K562 (cell line): Measurements from ENCODE around the gene CCDC195. TPM values are rescaled to one million over a fixed set of nuclear protein-coding genes. Genes with fewer than 3 reads are reported as not detected.

Experiments
- ATAC-seq: fragments of 200-7000 bp; cut with Tn5 transposase; 3 replicates; pipeline ENCODE4 v1.9.1; 2020; ENCODE audit warnings: moderate library complexity
- BruUV-seq: library from RNA; stranded (reverse); fragments of 400-500 nt; replicated peaks from 2 replicates; lab custom pipeline; 2021; lab: Mats Ljungman, UMichigan
- CTCF ChIA-PET: fragments of 300-600 bp; formaldehyde crosslinking; extraction: SDS; loops from one replicate; lab custom pipeline; 2021; ENCODE audit warnings: low intra/inter-chr PET ratio; lab: Yijun Ruan, JAX
- POLR2A ChIA-PET: fragments of 300-600, 350-650 bp; sonication (Branson Sonifier 250); formaldehyde crosslinking; extraction: SDS; loops from one replicate; lab custom pipeline; 2021; ENCODE audit warnings: antibody characterized with exemption, inconsistent platforms; lab: Yijun Ruan, JAX
- DNase-seq, 4 experiments: peaks; one replicate each; pipeline versions ENCODE4 v3.0.0 to v3.0.0-alpha.2; 2011 to 2018; ENCODE audit warnings: low spot score in 3 of 4, mixed read lengths in 3 of 4; ENCODE audit errors: extremely low read depth in 1 of 4
- FAIRE-seq: peaks from 2 replicates; lab custom pipeline; 2011; peaks lifted over from hg19 to GRCh38; lab: Jason Lieb, UNC
- H2AFZ ChIP-seq: 2 replicates; pipeline ENCODE4 v1.6.0; 2011; ENCODE audit warnings: low read depth, low read length, control low read depth, inconsistent platforms
- H3K27ac ChIP-seq: fragments of 200-600 bp; 3 replicates; pipeline ENCODE4 v1.8.0; 2011; ENCODE audit warnings: low read depth, mild to moderate bottlenecking, control low read depth, inconsistent platforms, low read length, moderate library complexity, mixed read lengths; ENCODE audit errors: extremely low read depth
- H3K27me3 ChIP-seq, 2 experiments: fragments of 300-600 bp in 1 of 2; 2 replicates in 1 of 2; 3 replicates in 1 of 2; pipeline versions ENCODE4 v1.6.0 to v1.8.0; 2011; ENCODE audit warnings: inconsistent platforms in 2 of 2, low read length in 2 of 2, mild to moderate bottlenecking in 1 of 2, mixed read lengths in 1 of 2, moderate library complexity in 1 of 2; ENCODE audit not compliant: control insufficient read depth in 2 of 2, insufficient read depth in 2 of 2
- H3K36me3 ChIP-seq: fragments of 300-600 bp; 3 replicates; pipeline ENCODE4 v1.8.0; 2011; ENCODE audit warnings: mild to moderate bottlenecking, low read length, inconsistent platforms; ENCODE audit not compliant: control insufficient read depth, insufficient read depth
- H3K4me1 ChIP-seq, 2 experiments: fragments of 200-600 bp in 1 of 2; replicated peaks in 1 of 2; 2 replicates in 1 of 2; 3 replicates in 1 of 2; pipeline versions ENCODE4 v1.5.1 to v1.8.0; 2011; ENCODE audit warnings: inconsistent platforms in 2 of 2, low read length in 2 of 2, mild to moderate bottlenecking in 1 of 2, mixed read lengths in 1 of 2, moderate library complexity in 1 of 2; ENCODE audit not compliant: control insufficient read depth in 2 of 2, insufficient read depth in 2 of 2
- H3K4me2 ChIP-seq: 2 replicates; pipeline ENCODE4 v1.6.1; 2011; ENCODE audit warnings: low read length, control low read depth, inconsistent platforms, mixed read lengths; ENCODE audit not compliant: insufficient read depth
- H3K4me3 ChIP-seq: fragments of 200-600 bp; sonication (generic), shearing (Covaris generic); 2 replicates; pipeline ENCODE4 v1.5.1; 2016; ENCODE audit warnings: control low read depth, inconsistent platforms
- H3K79me2 ChIP-seq: fragments of 200-600 bp; 3 replicates; pipeline ENCODE4 v1.8.0; 2011; ENCODE audit warnings: low read length, inconsistent platforms; ENCODE audit not compliant: control insufficient read depth, insufficient read depth
- H3K9ac ChIP-seq, 2 experiments: 2 replicates each; pipeline versions ENCODE4 v1.6.0 to v1.6.1; 2011; ENCODE audit warnings: low read depth in 2 of 2, low read length in 2 of 2, control low read depth in 1 of 2, inconsistent platforms in 1 of 2, mild to moderate bottlenecking in 1 of 2, mixed read lengths in 1 of 2; ENCODE audit not compliant: insufficient read depth in 1 of 2
- H3K9me1 ChIP-seq: one replicate; pipeline ENCODE4 v1.6.0; 2011; ENCODE audit warnings: inconsistent platforms, mild to moderate bottlenecking, low read length, moderate library complexity; ENCODE audit not compliant: control insufficient read depth, insufficient read depth
- H3K9me3 ChIP-seq: replicated peaks from 2 replicates; pipeline ENCODE4 v1.5.1; 2011; ENCODE audit warnings: low read depth, low read length, inconsistent platforms; ENCODE audit not compliant: control insufficient read depth, insufficient read depth
- H4K20me1 ChIP-seq: replicated peaks from 2 replicates; pipeline ENCODE4 v1.6.1; 2011; ENCODE audit warnings: low read length, inconsistent platforms, mixed read lengths; ENCODE audit not compliant: control insufficient read depth, insufficient read depth
- ATF3 ChIP-seq, 2 experiments: fragments of 450-650 bp in 1 of 2; sonication (generic) in 1 of 2; formaldehyde crosslinking in 1 of 2; IDR thresholded peaks in 1 of 2; conservative IDR thresholded peaks in 1 of 2; 2 replicates each; pipeline versions ENCODE4 v1.6.1 to v1.8.1; 2016 to 2023; ENCODE audit warnings: mild to moderate bottlenecking in 2 of 2, moderate library complexity in 2 of 2, inconsistent platforms in 1 of 2, missing genetic modification reagents in 1 of 2
- BCLAF1 ChIP-seq, 2 experiments: fragments of 450-650 bp in 1 of 2; IDR thresholded peaks; 2 replicates each; pipeline ENCODE4 v1.6.1; 2011 to 2017; ENCODE audit warnings: low read depth in 2 of 2, antibody characterized with exemption in 1 of 2, borderline replicate concordance in 1 of 2, low read length in 1 of 2, mild to moderate bottlenecking in 1 of 2, mixed read lengths in 1 of 2; ENCODE audit not compliant: control insufficient read depth in 1 of 2
- BRD9 ChIP-seq: fragments of 450-650 bp; IDR thresholded peaks from 2 replicates; pipeline ENCODE4 v1.6.1; 2018; ENCODE audit warnings: low read depth; ENCODE audit not compliant: partially characterized antibody
- CBX5 ChIP-seq: IDR thresholded peaks from 2 replicates; pipeline ENCODE4 v1.6.1; 2014; ENCODE audit warnings: low read depth, borderline replicate concordance
- EZH2 ChIP-seq: IDR thresholded peaks from 2 replicates; pipeline ENCODE4 v1.6.1; 2012; ENCODE audit warnings: low read depth, mild to moderate bottlenecking, inconsistent platforms, low read length, borderline replicate concordance
- HNRNPLL ChIP-seq: fragments of 200-400 bp; formaldehyde crosslinking; IDR thresholded peaks from 2 replicates; pipeline ENCODE4 v1.6.1; 2017; ENCODE audit warnings: low read length, low read depth, mild to moderate bottlenecking; ENCODE audit not compliant: poor library complexity, severe bottlenecking
- MECOM ChIP-seq: fragments of 250-450 bp; sonication (Bioruptor Pico); IDR thresholded peaks from 2 replicates; pipeline ENCODE4 v1.8.0; 2022; ENCODE audit warnings: inconsistent platforms
- MEIS2 ChIP-seq: fragments of 450-650 bp; IDR thresholded peaks from 2 replicates; pipeline ENCODE4 v1.6.1; 2014; ENCODE audit warnings: mild to moderate bottlenecking; ENCODE audit not compliant: partially characterized antibody
- NFXL1 ChIP-seq: fragments of 450-650 bp; formaldehyde crosslinking; IDR thresholded peaks from 2 replicates; pipeline ENCODE4 v1.4.0; 2021; ENCODE audit warnings: mild to moderate bottlenecking
- NR2C1 ChIP-seq, 2 experiments: fragments of 450-650 bp; IDR thresholded peaks; 2 replicates each; pipeline ENCODE4 v1.6.1; 2017; ENCODE audit warnings: mild to moderate bottlenecking in 2 of 2, antibody characterized with exemption in 1 of 2, inconsistent platforms in 1 of 2, missing compliant biosample characterization in 1 of 2, missing genetic modification characterization in 1 of 2
- NUFIP1 ChIP-seq: fragments of 450-650 bp; IDR thresholded peaks from 2 replicates; pipeline ENCODE4 v1.6.1; 2018; ENCODE audit not compliant: partially characterized antibody
- TAF15 ChIP-seq: fragments of 200-400 bp; formaldehyde crosslinking; IDR thresholded peaks from 2 replicates; pipeline ENCODE4 v1.6.1; 2017; ENCODE audit warnings: mild to moderate bottlenecking, low read depth, low read length, moderate library complexity
- ZBTB7A ChIP-seq: IDR thresholded peaks from 2 replicates; pipeline ENCODE4 v1.6.1; 2011; ENCODE audit warnings: low read depth, mild to moderate bottlenecking, low read length, moderate library complexity, borderline replicate concordance; ENCODE audit not compliant: control insufficient read depth
- WGBS: fragments of 100-300 bp; shearing (Covaris generic); methylation state at CpG from one replicate; pipeline ENCODE4 v1.1.6; 2016; ENCODE audit warnings: low coverage, mixed read lengths; ENCODE audit not compliant: insufficient coverage; ENCODE audit errors: missing lambda C conversion rate; 5-methylcytosine and 5-hydroxymethylcytosine counted together
- in situ Hi-C: fragments of 300-500 bp; cut with MboI; formaldehyde crosslinking; loops from 4 replicates; pipeline ENCODE4 v1.15.0; 2018; ENCODE audit warnings: inconsistent platforms, mixed read lengths
- intact Hi-C: fragments of 100-400 bp; cut with micrococcal nuclease; formaldehyde crosslinking; loops from 2 replicates; pipeline ENCODE4 v1.14.2; 2022
- polyA plus RNA-seq, 8 experiments: library from polyadenylated mRNA; depleted of rRNA in 4 of 8; stranded (reverse) in 5 of 8; unstranded in 3 of 8; fragments of >200 nt; fragmentation: Nextera tagmentation in 2 of 8; fragmentation: Illumina TruSeq in 1 of 8; extraction: Ambion mirVana in 2 of 8; extraction: Trizol in 1 of 8; gene quantifications; 2 replicates each; pipeline versions ENCODE4 v1.2.1 to v1.2.3, GENCODE V29; 2011 to 2014; ENCODE audit warnings: inconsistent platforms in 1 of 8, missing spikeins in 1 of 8
- total RNA-seq, 7 experiments: library from RNA; depleted of rRNA in 6 of 7; stranded (reverse); fragments of >200 nt in 6 of 7; fragmentation: Illumina TruSeq in 2 of 7; extraction: Trizol in 2 of 7; gene quantifications; 2 replicates each; pipeline versions ENCODE4 v1.2.1 to v1.2.3, GENCODE V29; 2011 to 2021; ENCODE audit warnings: low replicate concordance in 1 of 7
- TF ChIP-seq, protein P1 (sequence below): sonication (generic); formaldehyde crosslinking; IDR thresholded peaks from 2 replicates; pipeline ENCODE4 v1.4.0; 2020; ENCODE audit warnings: mild to moderate bottlenecking, missing genetic modification reagents
- TF ChIP-seq, protein P2 (sequence below): fragments of 450-650 bp; formaldehyde crosslinking; conservative IDR thresholded peaks from 2 replicates; pipeline ENCODE4 v1.4.0; 2022; ENCODE audit warnings: mild to moderate bottlenecking, missing genetic modification characterization

The CCDC195 gene
- total and polyA plus RNA-seq, 9 of the 15 experiments (the other 6 are each of a cell fraction or from before 2014, with no cell fraction given): not detected

DNA sequence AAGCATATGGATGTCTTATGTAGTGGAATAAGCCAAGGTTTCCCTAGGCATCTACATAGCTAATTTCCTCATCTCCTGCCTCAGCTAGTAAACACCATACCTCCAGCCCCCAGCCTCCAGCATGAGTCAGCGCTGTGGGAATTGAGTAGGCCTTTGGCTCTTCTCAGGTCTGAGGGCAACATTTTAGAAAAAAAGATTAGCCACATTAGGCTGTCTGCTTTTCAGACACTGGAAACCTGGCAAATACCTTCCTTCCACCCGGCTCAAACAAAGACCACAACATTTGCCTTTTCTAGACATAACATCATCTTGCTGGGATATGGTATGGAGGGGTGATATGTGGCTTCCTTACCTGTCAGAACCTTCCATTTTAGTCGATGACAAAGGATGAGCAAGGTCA, 6.1 kb upstream of the CCDC195 start:
- DNase-seq (no peak), FAIRE-seq (no peak)
- POLR2A ChIA-PET: interaction anchor here (1.1 kb wide), 1 partner anchor 9 kb away, joined by 3 read pairs; no protein-coding TSS in a partner anchor
- TF ChIP-seq MEIS2: no peak
- TF ChIP-seq, protein P1, sequence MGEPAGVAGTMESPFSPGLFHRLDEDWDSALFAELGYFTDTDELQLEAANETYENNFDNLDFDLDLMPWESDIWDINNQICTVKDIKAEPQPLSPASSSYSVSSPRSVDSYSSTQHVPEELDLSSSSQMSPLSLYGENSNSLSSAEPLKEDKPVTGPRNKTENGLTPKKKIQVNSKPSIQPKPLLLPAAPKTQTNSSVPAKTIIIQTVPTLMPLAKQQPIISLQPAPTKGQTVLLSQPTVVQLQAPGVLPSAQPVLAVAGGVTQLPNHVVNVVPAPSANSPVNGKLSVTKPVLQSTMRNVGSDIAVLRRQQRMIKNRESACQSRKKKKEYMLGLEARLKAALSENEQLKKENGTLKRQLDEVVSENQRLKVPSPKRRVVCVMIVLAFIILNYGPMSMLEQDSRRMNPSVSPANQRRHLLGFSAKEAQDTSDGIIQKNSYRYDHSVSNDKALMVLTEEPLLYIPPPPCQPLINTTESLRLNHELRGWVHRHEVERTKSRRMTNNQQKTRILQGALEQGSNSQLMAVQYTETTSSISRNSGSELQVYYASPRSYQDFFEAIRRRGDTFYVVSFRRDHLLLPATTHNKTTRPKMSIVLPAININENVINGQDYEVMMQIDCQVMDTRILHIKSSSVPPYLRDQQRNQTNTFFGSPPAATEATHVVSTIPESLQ (CRISPR knock-in tag): no peak
- no peak for TF ChIP-seq NR2C1 (IDR thresholded peaks at IDR 0.05)
- TF ChIP-seq NR2C1 (tag; IDR thresholded peaks at IDR 0.05): no peak
- TF ChIP-seq TAF15: no peak
- TF ChIP-seq EZH2: no peak
- TF ChIP-seq NFXL1 (CRISPR knock-in tag): no peak
- TF ChIP-seq HNRNPLL: no peak
- TF ChIP-seq ATF3 (IDR thresholded peaks at IDR 0.05): no peak
- TF ChIP-seq ATF3 (CRISPR knock-in tag; conservative IDR thresholded peaks at IDR 0.05): no peak
- TF ChIP-seq MECOM: no peak
- TF ChIP-seq BCLAF1 (IDR thresholded peaks at IDR 0.05; ENCODE audit: borderline replicate concordance in 1 of 2, control insufficient read depth in 1 of 2, low read depth in 2 of 2, low read length in 1 of 2): no peak
- TF ChIP-seq, protein P2, sequence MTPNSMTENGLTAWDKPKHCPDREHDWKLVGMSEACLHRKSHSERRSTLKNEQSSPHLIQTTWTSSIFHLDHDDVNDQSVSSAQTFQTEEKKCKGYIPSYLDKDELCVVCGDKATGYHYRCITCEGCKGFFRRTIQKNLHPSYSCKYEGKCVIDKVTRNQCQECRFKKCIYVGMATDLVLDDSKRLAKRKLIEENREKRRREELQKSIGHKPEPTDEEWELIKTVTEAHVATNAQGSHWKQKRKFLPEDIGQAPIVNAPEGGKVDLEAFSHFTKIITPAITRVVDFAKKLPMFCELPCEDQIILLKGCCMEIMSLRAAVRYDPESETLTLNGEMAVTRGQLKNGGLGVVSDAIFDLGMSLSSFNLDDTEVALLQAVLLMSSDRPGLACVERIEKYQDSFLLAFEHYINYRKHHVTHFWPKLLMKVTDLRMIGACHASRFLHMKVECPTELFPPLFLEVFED (CRISPR knock-in tag): no peak
- TF ChIP-seq ZBTB7A: no peak
- no peak for TF ChIP-seq NUFIP1
- TF ChIP-seq BRD9: no peak
- TF ChIP-seq CBX5: no peak

More for the DNA sequence above, 6.1 kb upstream of the CCDC195 start:
- H3K27me3 ChIP-seq: no peaks in the 10 kb centered on the region
- H3K9me3 ChIP-seq: no peaks in the 10 kb centered on the region
- H3K79me2 ChIP-seq: no peaks in the 10 kb centered on the region
- no peaks in the 10 kb centered on the region for H3K36me3 ChIP-seq
- H3K9me1 ChIP-seq: no peaks in the 10 kb centered on the region
- no peak overlapping the region for H3K27ac ChIP-seq
- no peak overlapping the region for H2AFZ ChIP-seq
- ATAC-seq: no peak
- WGBS: 3% methylated on average over 3 of the region's 3 CpGs
- H3K4me1 ChIP-seq: no peaks in the 10 kb centered on the region
- in situ Hi-C loops: no loop called here
- no peak overlapping the region for H3K9ac ChIP-seq
- CTCF ChIA-PET: no interaction called here
- intact Hi-C loops: no loop called here
- no peaks in the 10 kb centered on the region for H4K20me1 ChIP-seq
- H3K4me3 ChIP-seq: no peak overlapping the region
- H3K4me2 ChIP-seq: no peak overlapping the region
- BruUV-seq: no TSS peak
